ENCODE data around the gene PCSK5.
"Not testable (repeated sequence)": the region's sequence is repeated elsewhere in the genome, so short reads cannot be mapped to it uniquely, and the experiment has no call there.

PCSK5 gene

GRCh38 chr9:76249309-76249708 is 358.8 kb downstream of the PCSK5 start:
- DNase-seq (ENCODE audit: low spot score): no peak

- DNase-seq (ENCODE audit: low spot score): no peak
Measured at GRCh38 chr9:76255781-76256455, 365.4 kb downstream of the PCSK5 start.

- DNase-seq (ENCODE audit: low spot score): no peak
Measured at GRCh38 chr9:76257311-76257710, 366.8 kb downstream of the PCSK5 start.

GRCh38 chr9:76266649-76267283 is 376.3 kb downstream of the PCSK5 start:
- no peak for DNase-seq (ENCODE audit: low spot score)

- DNase-seq (ENCODE audit: low spot score): no peak
Measured at GRCh38 chr9:76267284-76267652, 376.8 kb downstream of the PCSK5 start.

- no peak for DNase-seq (ENCODE audit: low spot score)
Measured at GRCh38 chr9:76269789-76270188, 379.3 kb downstream of the PCSK5 start.

- no peak for DNase-seq (ENCODE audit: low spot score)
Measured at GRCh38 chr9:76271755-76272154, 381.3 kb downstream of the PCSK5 start.

GRCh38 chr9:76289042-76289441 is 398.6 kb downstream of the PCSK5 start:
- no peak for DNase-seq (ENCODE audit: low spot score)

GRCh38 chr9:76289703-76290102 is 399.2 kb downstream of the PCSK5 start:
- no peak for DNase-seq (ENCODE audit: low spot score)

- DNase-seq (ENCODE audit: low spot score): no peak
Measured at GRCh38 chr9:76290555-76290954, 400.1 kb downstream of the PCSK5 start.

GRCh38 chr9:76292246-76292645 is 401.8 kb downstream of the PCSK5 start:
- DNase-seq (ENCODE audit: low spot score): no peak

- DNase-seq (ENCODE audit: low spot score): no peak
Measured at GRCh38 chr9:76292658-76293057, 402.2 kb downstream of the PCSK5 start.

- no peak for DNase-seq (ENCODE audit: low spot score)
Measured at GRCh38 chr9:76294301-76294700, 403.8 kb downstream of the PCSK5 start.

GRCh38 chr9:76296561-76297310 is 406.3 kb downstream of the PCSK5 start:
- DNase-seq (ENCODE audit: low spot score): no peak

GRCh38 chr9:76297721-76298239 is 407.3 kb downstream of the PCSK5 start:
- no peak for DNase-seq (ENCODE audit: low spot score)

- DNase-seq (ENCODE audit: low spot score): no peak
Measured at GRCh38 chr9:76298521-76299144, 408.2 kb downstream of the PCSK5 start.

GRCh38 chr9:76302543-76302942 is 412.1 kb downstream of the PCSK5 start:
- no peak for DNase-seq (ENCODE audit: low spot score)

- DNase-seq (ENCODE audit: low spot score): peak; percentile 62
Measured at GRCh38 chr9:76302947-76303550, 412.6 kb downstream of the PCSK5 start.

- not testable (repeated sequence) for DNase-seq (ENCODE audit: low spot score)
Measured at GRCh38 chr9:76307047-76307446, 416.6 kb downstream of the PCSK5 start.

GRCh38 chr9:76310577-76310976 is 420.1 kb downstream of the PCSK5 start:
- DNase-seq (ENCODE audit: low spot score): no peak

- DNase-seq (ENCODE audit: low spot score): no peak
Measured at GRCh38 chr9:76310991-76311390, 420.5 kb downstream of the PCSK5 start.

GRCh38 chr9:76311537-76311936 is 421.1 kb downstream of the PCSK5 start:
- no peak for DNase-seq (ENCODE audit: low spot score)

Measured in kidney capillary endothelial cell (primary cell).